ENCODE results near the gene SEMA4F.

Gene SEMA4F

GRCh38 chr2:74706741-74707140 is 52.7 kb downstream of the SEMA4F start:
- DNase-seq (ENCODE audit: low read depth in 3 of 3, low spot score in 1 of 3) = no peak

DNA sequence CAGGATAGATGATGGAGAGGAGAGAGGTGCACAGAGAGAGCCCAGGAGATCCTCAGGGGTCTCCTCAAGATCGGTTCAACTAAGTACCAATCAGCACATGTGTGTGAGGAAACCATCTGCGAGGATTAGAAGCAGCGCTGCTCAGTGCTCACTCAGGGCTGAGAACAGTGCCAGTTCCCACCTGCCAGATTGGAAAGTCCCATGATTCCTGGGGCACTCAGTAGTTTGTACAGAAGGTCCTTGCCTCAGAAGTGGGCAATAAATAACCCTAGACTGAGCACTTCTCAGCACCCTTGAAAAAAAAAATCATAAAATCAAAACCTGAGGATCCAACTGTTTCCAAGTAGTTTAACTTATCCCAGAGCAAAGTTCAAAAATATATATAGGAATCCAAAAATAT is 53.8 kb downstream of the SEMA4F start:
- DNase-seq (ENCODE audit: low read depth in 3 of 3, low spot score in 1 of 3) = no peak

DNA sequence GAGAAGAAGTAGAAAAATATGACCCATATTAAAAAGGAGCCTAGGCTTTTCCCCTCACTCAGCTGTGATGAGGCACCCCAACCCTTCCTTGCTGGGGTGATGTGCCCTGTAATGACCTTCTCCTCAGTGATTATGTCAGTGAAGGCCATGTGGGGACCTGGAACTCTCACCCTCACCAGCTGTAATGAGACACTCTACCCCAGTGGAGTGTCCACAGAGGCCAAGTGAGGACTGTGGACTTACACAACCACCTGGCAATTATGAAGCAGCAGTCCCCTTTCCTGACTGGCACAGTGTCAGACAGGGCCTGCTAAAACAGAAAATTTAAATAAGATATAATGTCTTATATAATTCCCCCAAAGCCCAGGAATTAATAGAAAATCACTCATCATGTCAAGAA is 54.2 kb downstream of the SEMA4F start:
- no peak for DNase-seq (ENCODE audit: low read depth in 3 of 3, low spot score in 1 of 3)

DNA sequence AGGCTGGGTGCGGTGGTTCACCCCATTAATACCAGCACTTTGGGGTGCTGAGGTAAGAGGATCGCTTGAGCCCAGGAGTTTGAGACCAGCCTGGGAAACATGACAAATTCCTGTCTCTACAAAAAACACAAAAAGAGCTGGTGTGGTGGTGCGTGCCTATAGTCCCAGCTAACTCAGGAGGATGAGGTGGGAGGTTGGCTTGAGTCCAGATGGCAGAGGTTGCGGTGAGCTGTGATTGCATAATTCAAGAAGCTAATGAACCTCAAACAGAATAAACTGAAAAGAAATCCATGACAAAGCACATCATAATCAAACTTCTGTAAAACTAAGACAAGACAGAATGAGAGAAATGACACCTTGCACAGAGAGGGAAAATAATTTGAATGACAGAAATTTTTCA is 54.8 kb downstream of the SEMA4F start:
- DNase-seq (ENCODE audit: low read depth in 3 of 3, low spot score in 1 of 3) = no peak

DNA sequence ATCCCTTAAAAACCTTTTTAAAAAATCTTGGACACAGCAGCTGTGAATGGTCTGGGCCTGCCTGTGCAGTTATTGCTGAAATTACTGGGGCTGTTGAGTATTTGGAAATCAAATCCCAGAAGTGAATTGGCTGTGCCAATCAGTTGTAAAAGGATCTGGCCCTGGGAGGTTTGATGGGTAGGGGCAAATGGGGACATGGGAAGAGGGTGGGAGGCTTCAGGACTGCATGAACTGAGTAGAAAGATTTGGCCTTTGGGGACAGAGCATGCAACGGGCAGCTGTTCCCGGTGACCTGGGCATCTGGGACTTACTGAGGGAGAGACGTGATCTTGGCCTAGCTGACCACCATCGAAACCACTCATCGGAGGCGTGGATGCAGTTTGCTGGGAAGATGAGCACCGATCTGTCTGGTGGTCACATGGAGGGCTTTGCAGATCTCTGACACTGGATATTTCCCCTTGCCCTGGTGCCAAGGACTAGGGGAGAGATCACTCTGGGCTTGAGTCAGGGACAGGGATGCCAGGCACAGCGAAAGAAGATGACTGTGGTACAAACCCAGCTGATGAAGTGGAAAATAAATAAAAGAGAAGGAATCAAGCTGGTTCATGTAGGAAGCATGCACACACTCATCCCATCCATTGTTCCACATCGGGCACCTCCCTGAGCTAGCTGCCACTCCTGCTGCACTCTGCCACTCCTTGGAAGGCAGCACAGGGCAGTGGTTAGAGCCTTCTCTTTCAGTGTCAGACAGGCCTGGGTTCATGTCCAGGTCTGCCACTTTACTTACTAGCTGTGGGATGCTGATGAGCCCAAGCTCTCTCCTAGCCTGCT is 58.4 kb downstream of the SEMA4F start:
- no peak for DNase-seq (ENCODE audit: low read depth in 3 of 3, low spot score in 1 of 3)

- DNase-seq (ENCODE audit: low read depth in 3 of 3, low spot score in 1 of 3) = no peak
Measured at GRCh38 chr2:74714691-74715080, 60.6 kb downstream of the SEMA4F start.

DNA sequence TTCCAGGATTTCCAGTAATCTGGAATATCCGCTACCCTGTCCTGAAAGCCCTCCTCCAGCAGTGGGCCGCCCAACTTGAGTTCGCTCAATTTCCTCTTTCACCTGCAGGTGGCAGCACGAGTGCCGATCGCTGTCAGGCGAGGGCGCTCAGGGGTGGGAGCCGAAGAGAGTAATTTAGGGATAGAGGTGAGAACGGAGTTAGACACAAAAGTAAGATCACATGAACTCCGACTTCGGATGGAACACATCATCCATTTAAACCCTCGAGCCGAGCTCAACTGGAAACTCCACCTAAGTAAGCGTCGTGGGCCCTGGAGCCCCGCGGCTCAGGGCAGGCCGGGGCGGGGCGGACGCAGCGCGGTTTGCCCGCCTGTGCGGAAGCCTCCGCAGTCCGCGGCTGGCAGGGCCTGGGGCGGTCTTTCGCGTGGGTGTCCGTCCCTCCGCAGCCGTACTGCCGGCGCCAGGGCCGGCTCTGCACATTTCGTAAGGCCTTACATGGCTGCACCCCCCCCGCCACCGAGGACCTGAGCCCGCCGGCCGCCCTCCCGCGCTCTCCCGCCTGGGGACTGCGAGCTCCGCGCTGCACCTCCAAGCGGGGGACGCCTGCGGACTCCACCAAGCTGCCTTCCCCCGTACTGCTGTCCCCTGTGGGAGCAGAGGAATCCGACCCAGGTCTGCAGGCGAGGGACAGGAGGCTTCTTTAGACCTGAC is 61.2 kb downstream of the SEMA4F start:
- DNase-seq (ENCODE audit: low read depth in 3 of 3, low spot score in 1 of 3) = peak; percentile 50 to 70 (median 67)

DNA sequence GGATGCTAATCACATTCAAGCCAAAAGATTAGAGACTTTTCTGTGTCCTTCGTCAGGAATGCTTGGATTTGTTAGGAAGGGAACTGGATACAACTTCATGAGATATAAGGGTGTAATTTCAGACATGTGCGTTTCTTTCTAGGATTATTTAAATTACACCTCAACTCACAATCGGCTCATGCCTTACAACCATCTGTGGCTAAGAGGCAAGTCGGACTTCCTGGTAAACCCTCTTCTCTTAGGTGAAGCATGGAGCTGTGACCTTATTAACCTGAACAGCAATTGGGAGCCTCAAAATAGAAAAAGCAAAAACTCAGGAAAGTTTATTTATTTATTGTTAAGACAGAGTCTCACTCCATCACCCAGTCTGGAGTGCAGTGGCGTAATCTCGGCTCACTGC is 61.8 kb downstream of the SEMA4F start:
- no peak for DNase-seq (ENCODE audit: low read depth in 3 of 3, low spot score in 1 of 3)

DNA sequence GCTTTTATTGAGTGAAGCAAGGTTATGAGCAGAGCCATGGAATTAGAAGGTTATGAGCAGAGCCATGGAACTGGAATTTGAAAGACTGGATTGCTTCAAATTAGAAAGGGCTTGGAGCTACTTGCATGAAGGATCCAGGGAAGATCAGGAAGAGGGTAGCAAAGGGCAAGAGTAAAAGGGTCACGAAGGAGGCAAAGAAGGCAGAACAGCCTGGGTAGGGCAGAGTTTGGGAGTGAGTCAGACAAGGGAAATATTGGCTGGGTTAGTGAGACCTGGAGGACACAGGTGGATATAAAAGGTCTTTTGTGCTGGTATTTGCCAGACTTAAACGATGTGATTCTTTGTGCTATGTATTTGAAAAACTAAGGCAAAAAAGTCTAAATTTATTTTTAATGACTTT is 65.0 kb downstream of the SEMA4F start:
- no peak for DNase-seq (ENCODE audit: low read depth in 3 of 3, low spot score in 1 of 3)

- DNase-seq (ENCODE audit: low read depth in 3 of 3, low spot score in 1 of 3) = no peak
Measured at GRCh38 chr2:74721316-74721715, 67.3 kb downstream of the SEMA4F start.

DNA sequence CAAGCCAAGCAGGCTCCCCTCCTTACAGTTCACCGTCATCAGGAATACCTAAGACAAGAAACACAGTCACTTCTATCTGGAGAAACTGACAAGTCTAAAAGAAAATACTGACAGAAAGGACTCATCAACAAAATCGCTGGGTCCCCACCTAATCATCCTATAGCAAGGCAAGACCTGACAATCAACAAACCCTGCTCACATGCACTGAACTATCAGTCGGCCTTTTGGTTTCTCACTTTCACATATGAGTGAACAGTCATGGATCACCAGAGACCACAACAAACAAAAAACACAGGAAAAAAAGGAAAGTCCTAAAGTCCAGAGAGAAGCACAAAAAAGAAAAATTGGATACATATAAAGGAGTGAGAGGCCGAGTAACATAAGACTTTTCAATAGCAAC is 70.4 kb downstream of the SEMA4F start:
- no peak for DNase-seq (ENCODE audit: low read depth in 3 of 3, low spot score in 1 of 3)

GRCh38 chr2:74725287-74725686 is 71.2 kb downstream of the SEMA4F start:
- DNase-seq (ENCODE audit: low read depth in 3 of 3, low spot score in 1 of 3) = no peak

GRCh38 chr2:74728842-74729241 is 74.8 kb downstream of the SEMA4F start:
- DNase-seq (ENCODE audit: low read depth in 3 of 3, low spot score in 1 of 3) = no peak

GRCh38 chr2:74730530-74730929 is 76.5 kb downstream of the SEMA4F start:
- no peak for DNase-seq (ENCODE audit: low read depth in 3 of 3, low spot score in 1 of 3)

Measured in stimulated activated CD4-positive, alpha-beta T cell treated with anti-CD3 and anti-CD28 coated beads, TNF-alpha, amount 100 ng/mL, for 1 hour (primary cell).